GM21737 (cell line): Measurements from ENCODE around the gene POLR1H.
A peak's percentile ranks its signal among the peaks of the same experiment; 100 is the strongest.

Experiments
- ATAC-seq: cut with Tn5 transposase; IDR thresholded peaks from one replicate; pipeline ENCODE4 v1.9.1; 2021; ENCODE audit warnings: mild to moderate bottlenecking, moderate library complexity; ENCODE audit not compliant: unreplicated experiment

The POLR1H gene

DNA sequence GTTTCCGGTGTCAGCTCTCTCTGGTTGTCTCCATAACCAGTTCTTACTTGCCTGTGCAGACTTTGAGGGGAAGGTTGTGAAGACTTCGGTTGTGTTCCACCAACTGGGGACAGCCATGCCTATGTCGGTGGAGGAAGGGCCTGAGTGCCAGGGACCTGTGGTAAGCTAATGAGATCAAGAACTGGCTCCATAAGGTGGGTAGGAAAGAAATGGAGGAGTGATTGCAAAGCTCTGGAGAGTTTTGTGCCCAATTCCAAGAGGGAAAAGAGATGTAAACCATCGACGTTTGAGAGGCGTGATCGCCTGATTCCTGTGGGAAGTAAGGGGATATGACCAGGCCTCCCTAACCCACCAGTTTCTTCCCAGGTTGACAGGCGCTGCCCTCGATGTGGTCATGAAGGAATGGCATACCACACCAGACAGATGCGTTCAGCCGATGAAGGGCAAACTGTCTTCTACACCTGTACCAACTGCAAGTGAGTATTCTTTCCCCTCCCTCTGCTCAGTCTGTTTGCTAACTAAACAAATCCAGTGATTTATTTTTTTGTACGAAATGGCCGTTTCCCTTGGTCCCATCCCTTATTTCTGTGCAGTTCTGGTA is 893 bp downstream of the POLR1H start:
- ATAC-seq = peak; percentile 10

DNA sequence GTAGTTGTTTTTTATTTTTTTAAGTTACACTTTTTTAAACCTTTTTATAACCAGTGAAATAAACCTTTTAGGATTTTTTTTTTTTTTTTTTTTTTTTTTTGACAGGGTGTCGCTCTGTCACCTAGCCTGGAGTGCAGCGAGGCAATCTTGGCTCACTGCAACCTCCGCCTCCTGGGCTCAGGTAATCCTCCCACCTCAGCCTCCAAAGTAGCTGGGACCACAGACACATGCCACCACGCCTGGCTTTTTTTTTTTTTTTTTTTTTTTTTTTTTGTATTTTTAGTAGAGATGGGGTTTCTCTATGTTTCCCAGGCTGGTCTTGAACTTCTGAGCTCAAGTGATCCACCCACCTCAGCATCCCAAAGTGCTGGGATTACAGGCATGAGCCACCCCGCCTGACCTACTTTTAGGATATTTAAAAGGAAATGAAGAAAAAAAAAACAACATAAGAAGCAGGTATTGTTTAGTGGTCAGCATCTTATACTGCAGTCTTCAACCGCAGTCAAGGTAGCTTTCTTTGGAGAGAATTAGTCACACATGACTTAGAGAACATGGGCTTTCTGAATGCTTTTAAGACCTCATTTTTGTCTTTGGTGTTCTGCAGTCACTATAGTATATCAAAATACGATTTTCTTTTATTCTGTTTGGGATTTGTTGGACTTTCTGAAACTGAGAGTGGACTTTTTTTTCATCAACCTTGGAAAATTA is 1.6 kb downstream of the POLR1H start:
- ATAC-seq = no peak

DNA sequence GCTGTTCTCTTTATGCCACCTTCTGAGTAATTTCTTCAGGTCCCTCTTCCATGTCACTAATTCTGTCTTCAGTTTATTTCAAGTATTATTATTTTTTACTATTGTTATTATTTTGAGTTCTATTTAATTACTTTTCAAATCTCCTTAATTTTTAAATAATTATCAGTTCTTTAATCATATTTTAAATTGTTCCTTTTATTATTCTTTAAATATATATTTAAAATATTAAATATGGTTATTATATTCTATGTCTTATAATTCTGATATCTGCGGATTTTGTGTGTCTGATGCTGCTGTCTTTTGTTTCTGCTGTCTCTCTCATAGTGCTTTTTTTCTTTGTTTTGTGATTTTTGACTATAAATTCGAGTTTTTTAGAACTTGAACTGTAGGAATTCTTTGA is 2.2 kb downstream of the POLR1H start:
- no peak for ATAC-seq

DNA sequence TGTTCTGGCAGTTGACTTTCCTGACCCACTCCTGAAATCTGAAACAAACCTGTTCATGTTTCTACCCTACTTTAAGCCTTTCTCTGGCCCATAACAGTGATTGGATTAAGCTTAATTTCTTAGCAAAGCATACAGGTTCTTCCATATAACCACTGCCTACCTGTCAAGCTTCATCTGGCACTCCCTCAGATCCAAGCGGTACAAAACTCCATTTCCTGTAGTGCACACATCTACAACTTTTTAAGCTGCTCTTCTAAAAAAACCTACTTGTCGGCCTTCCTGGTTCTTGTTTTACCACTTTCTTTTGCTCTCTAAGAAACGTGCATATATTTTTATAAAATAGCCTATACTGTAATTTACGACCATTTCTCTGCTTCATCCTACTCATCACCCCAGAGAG is 5.0 kb downstream of the POLR1H start:
- ATAC-seq = no peak

DNA sequence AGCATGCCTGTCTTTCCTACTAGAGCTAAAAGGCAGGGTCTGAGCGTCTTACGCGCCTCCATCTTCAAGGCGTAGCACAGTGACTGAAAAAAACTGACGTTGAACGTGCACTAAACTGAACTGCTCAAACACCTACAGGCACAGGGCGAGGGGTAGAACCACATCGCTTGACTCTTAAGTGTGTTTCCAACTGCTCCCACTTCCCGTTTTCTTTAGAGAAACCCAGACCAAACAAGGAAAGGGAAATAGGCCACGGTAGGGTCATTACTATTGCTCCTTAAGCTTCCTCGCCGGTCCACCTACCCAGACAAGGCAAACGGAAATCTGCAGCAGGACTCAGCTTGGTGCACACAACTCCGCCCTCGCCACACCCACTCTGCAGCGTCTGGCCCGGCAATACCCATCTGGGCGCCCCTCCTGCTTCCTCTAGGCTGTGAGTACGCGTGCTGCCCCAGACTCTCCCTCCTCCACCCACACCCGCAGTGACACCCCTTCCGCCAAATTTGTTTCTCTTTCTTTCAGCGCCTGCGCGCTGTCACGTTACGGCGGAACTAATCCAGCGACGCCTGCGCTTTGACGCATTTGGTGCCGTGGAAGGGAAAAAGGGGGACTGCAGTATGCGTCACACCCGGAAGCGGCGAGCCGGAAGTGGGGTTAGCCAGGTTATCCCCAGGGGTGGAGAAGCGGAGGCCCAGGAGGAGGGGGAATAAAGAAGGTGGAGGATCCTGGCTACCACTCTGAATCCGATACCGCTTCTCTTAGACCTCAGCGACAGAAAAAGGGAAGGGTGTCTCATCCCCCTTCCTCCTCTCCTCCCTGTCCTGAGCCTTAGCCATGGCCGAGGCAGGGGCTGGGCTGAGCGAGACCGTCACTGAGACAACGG is 5.8 kb downstream of the POLR1H start, which contains the start of gene PPP1R11:
Gene PPP1R11 (plus strand): TSS at position 622 of the 883 bp plus-strand sequence. CDS start 213 bp downstream, at position 835.
- peak; percentile 93 for ATAC-seq

DNA sequence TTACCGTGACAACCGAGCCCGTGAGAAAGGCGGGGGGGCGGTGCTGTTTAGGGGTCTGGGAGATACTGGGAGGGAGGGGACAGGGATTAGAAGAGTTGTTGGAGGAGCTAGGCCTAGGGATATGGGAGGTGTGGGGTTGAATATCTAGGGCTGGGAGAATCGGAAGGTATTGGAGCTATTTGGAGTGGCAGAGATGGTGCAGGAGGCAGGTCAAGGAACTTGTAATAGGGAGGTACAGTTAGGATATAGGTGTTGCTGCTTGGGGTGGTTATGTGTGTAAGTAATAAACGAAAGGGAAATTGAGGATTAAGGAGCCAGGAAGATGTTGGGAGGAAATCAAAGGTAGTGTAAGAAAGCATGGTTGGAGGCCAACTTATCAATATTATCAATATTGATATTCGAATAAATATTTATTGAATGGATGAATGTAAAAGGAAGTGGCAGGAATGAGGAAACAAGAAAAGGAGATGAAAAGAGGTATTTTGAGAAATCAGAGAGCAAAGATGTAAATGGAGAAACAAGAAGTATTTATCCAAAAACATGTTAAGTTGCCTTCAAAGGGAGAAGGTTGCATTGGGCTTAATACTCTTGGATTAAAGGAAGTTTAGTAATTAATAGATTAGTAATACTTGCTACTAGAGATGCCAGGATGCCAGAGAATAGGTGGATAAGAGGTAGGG is 6.5 kb downstream of the POLR1H start:
- ATAC-seq = no peak

DNA sequence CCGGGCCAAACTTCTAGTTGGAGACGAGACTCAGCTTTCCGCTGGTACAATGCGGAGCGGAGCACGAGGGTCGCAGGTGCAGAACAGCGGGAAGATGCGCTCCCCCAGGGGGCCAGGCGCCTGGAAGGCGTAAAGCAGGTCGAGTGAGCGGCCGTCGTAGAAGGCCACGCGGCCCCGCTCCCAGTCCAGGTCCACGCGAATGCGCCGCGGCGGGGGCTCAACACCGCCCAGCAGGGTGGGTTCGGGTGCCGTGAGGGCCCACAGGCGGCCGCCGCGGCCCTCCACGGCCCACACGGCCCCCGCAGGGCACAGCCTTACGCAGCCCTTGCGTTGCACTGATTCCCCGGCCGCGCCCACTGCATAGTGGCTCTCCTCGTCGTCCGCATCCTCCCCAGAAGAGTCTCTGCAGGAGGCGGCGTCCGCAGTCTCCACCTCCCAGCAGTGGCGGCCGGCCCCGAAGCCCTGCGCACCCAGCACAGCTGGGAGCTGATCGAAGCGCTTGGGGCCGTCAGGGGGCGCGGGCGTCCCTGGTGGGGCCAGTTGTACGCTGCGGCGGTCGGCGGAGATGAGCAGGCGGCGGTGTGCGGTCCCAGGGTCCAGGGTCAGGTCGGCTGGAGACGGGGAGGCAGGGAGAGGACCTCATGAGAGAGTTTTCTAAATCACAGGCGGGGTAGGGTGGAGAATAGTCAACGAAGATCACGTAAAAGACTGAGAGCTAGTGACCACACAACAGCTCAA is 10.2 kb downstream of the POLR1H start:
- no peak for ATAC-seq

DNA sequence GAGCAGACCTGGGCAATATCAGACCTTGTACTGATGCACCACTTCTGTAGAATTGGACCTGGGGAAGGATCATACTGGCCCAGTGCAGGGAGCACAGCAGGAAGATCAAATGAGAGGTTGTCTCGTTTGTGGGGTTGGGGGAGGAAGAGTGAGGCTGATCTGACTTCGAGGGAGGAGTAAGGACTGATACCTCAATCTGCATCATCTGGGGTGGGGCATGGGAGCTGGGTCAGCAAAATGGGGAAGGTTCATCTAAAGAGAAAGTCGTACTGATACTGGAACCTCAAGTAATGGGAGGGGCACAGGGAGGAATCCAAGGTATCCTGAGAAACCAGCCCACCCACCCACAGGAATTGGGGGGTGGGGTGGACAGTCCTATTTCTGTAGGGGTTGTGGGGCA is 10.8 kb downstream of the POLR1H start:
- no peak for ATAC-seq

DNA sequence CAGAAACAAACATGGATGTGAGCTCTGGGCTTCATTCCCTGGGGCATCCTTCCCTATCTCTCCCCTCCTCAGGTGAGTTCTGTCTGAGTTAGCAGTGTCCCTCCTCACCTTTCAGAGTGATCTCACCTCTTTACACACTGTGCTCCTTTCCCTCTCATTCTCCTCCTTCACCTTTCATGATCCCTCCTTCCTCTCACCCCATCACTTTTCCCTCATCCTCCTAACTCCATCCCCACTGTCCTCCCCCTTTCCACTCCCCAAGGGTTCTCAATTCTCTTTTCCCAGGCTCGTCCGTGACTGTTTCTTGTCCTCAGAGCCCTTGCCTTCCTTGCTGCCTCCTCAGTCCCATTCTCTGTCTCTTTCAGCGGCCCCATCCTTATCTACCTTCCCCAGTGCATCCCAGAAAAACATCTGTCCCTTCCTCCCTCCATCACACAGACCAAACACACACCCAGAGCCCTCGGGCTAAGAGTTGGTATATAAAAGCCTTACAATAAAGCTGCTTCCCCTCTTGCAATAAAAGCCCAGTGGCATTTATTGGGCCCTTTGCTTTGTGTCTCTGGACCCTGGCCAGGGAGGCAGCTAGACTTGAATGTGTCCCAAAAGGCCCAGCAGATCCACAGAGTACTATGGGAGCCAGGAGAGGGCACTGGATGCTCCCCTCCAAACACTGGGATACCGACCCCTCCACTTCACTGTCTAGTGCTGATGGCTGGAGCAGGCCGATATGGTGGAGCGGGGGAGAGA is 12.6 kb downstream of the POLR1H start:
- no peak for ATAC-seq

DNA sequence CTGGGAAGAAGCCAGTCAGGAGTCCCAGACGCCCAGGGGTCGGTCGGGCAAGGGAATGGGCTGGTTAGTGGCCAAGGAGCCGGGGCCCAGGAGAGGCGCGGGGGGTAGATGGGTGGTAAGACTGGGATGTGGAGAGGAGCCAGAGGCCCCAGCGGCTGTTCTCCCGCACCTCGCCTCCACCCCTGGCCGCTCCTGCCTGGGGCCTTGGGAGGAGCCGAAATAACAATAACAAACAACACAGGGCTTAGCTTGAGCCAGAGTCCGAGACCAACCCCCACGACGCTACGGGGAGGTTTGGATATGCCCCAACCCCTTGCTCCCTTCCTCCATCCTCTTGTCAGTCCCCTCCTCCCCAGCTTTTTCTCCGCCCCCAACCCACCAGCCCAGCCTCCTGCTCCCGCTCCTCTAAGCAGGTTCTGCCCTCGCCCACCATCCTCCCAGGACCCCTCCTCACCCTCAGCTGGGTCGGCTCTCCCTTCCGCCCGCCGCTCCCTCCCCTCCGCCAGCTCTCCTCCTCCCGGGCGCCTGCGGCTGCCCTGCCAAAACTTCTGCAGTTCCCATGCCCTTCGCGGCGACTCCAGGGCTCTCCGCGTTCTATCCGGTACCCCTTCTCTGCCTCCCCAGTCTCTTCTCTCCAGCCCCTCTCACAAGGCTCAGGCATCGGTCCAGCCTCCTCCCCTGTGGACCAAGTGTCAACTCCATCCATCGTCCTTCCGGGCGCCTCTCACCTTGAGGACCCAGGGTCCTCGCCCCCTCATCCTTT is 13.4 kb downstream of the POLR1H start:
- ATAC-seq = no peak

DNA sequence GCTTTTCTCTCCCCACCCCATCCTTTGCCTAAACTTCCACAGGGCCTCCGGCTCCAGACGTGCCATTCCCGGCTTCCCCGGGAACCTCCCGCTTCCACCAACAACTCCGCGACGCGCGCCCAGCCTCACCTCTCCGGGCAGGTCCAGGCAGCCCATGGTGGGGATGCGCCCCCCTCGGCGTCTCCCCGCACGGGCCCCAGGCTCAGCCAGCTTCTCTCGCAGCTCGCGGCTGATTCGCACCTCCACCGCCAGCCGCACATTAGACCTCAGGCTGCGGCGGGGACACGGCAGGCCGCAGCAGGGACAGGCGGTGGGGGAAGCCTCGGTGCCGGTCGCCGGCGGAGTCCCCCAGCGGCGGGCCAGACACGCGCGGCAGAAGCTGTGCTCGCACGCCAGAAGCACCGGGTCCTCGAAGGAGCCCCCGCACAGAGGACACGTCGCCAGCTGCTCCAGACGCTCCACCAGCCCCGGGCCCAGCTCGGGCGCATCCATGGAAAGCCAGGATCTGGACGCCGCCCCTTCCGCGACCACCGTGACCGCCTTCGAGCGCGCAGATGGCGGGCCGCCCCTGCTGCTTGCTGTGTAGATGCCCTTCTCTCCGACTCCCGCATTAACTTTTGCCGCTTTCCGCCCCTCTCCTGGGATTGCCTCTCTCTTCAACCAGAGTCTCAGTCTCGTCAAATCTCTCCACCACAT is 14.2 kb downstream of the POLR1H start, which contains the start of gene RNF39:
Gene RNF39 (minus strand): TSS at position 676 of the 696 bp plus-strand sequence. CDS start 184 bp downstream, at position 492.
- ATAC-seq = no peak

DNA sequence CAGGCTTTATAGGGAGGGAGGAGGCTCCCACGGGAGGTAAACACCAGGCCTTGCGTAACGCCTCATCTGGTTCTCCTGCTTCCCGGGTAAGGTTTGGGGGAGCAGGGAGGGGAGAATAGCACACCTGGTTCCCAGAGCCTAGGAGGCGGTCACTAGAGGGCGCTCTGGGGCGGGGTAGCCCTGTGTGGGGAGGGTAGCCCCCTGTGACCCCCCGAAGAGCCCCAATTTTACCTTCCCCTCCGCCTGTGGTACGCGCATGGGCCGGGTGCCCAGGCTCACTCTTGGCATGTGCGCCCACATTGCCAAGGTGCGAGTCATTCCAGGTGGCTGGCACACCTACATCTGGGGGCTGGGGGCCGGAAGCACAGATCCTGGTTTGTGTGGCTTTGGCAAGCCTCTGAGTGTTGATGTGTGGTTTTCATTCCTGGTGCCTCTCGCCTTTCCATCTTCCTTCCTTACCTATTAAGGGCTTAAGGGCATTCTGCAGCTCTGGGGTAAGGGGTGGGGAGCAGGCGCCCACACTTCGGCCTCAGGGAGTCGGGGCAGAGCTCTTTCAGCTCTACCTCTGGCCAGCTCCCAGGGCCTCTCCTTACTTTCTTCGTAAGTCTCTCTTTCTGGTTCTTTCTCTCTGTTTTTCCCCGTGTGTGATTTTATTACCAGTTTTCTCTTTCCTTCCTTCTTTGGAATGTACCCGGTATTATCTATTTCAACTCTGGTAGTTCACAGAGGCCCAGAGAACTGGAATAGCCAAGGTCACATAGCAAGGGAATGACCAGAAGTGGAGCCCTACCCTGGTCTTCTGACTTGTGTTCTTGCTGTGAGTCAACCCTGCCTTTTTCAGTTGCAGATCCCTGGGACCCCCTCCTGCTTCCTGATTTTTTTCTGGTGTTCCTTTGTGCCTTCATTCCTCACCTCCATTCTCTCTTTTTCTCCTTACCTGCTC is 15.0 kb downstream of the POLR1H start:
- ATAC-seq = no peak

DNA sequence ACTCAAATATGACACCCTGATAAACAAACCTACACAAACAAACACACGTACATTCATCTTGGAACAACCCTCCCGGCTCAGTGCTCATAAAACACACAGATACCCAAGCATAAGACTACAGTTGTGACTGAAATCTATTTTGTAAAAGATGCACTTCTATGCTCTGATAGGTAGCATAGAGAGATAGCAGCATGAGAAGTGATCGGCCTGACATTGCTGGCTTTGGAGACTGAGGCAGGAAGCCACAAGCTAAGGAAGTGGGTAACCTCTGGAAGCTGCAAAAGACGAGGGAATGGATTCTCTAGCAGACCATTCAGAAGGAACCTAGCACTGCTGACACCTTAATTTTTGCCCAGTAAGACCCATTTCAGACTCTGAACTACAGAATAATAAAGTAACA is 16.2 kb downstream of the POLR1H start:
- no peak for ATAC-seq

DNA sequence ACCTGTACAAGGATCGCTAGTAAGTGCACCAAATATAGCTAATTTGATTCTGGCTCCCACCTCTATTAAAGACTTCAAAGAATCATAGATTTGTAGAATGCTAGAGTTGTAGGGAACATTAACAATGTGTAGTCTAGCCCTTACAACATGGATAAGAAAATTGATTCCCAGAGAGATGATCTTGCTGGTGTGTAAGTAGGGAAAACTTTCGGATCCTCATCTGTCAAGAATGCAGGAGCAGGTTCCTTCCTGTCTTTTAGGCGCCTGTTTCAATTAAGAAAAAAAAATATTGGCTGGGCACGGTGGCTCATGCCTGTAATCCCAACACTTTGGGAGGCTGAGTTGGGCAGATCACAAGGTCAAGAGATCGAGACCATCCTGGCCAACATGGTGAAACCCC is 26.8 kb downstream of the POLR1H start:
- no peak for ATAC-seq

DNA sequence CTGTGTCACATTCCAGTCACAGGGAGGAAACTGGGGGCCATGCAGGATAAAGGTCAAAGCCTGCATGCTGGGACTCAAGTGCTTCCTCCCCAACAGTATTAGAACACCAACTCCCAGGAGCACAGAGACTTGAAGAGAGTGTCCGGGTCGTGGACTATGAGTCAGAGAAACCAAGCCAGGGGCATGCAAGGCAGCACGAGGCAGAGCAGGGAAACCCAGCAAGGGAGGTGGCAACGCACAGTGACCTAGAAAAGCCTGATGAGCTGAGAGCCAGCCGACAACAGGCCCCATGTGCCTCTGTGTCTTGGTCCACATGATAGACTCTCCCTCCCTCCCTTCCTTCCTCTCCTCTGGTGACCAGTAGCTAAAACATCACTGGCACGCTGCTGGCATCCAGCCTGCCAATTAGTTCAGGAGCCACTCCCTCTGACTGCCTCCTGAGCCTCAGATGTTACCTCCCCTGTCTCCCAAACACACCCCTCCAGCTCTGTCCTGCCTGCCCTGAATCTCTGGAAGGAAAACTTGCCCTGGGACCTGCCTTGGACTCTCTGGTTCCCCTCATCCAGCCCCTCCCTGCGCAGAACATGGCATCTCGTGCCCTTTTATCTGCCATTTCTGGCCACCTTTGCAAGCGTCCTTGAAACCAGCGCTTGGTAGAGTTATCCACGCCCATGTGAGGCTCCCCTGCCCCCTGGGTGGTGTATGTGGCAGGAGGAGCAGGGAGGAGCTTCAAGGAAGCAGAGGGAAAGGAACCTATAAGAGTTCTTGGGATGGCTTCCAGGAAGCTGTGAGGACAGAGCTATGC is 30.7 kb downstream of the POLR1H start:
- no peak for ATAC-seq

DNA sequence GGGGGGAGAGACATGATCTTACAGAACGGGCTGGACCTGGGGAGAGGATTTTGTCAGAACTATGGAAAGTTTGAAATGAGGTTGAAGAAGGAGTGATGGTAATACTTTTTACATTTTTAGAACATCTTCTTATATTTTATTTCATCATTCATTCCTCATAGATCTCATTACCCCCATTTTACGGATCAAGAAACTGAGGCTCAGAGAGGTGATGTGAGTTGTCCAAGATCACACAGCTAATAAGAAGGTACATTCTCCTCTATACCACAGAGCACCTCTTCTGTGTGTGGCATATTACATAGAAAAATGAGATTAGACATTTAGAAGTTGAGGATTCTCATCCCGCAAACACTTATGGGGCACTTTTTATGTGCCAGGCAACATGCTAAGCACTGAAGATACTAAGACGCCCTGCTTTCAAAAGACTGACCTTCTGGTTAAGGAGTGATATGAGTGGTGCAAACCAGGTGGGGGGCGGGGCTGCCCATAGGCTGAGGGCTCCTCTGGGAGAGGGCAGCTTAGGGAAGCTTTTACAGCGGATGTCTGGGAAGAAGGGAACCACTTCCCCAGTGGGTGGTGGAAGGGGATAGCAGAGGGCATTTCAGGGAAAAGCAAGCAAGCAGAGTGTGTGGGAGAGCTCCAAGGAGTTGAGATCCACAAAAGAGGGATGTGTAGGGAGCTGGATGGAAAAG is 31.9 kb downstream of the POLR1H start:
- no peak for ATAC-seq
